Hematopoietic multipotent progenitor cell treated with erythropoietin and hydrocortisone succinate and interleukin-3 and kit ligand, for 6 days (in vitro differentiated cells): ENCODE data around the gene MXRA5.
A peak's percentile ranks its signal among the peaks of the same experiment; 100 is the strongest.
"Not testable (repeated sequence)": the region's sequence is repeated elsewhere in the genome, so short reads cannot be mapped to it uniquely, and the experiment has no call there.

Experiments used
- DNase-seq: peaks from one replicate; pipeline ENCODE4 v3.0.0-alpha.2; 2015

Gene MXRA5

GRCh38 chrX:3320471-3321046 lies 25.9 kb downstream of the MXRA5 start:
- no peak for DNase-seq

GRCh38 chrX:3317191-3317718 lies 29.2 kb downstream of the MXRA5 start:
- DNase-seq: no peak

- DNase-seq: no peak
Observed at GRCh38 chrX:3312109-3312508, 34.3 kb downstream of the MXRA5 start.

GRCh38 chrX:3307881-3308280 lies 38.6 kb downstream of the MXRA5 start:
- DNase-seq: no peak

GRCh38 chrX:3299636-3300035 lies 46.8 kb downstream of the MXRA5 start:
- no peak for DNase-seq

- DNase-seq: peak; percentile 4
Observed at GRCh38 chrX:3295731-3296130, 50.7 kb downstream of the MXRA5 start.

- DNase-seq: no peak
Observed at GRCh38 chrX:3293251-3293650, 53.2 kb downstream of the MXRA5 start.

- no peak for DNase-seq
Observed at GRCh38 chrX:3290561-3290960, 55.9 kb downstream of the MXRA5 start.

- no peak for DNase-seq
Observed at GRCh38 chrX:3286196-3286945, 60.1 kb downstream of the MXRA5 start.

- no peak for DNase-seq
Observed at GRCh38 chrX:3280706-3281105, 65.7 kb downstream of the MXRA5 start.

GRCh38 chrX:3273668-3274067 lies 72.8 kb downstream of the MXRA5 start:
- not testable (repeated sequence) for DNase-seq

- DNase-seq: no peak
Observed at GRCh38 chrX:3271834-3272186, 74.6 kb downstream of the MXRA5 start.

- no peak for DNase-seq
Observed at GRCh38 chrX:3271183-3271833, 75.1 kb downstream of the MXRA5 start.

GRCh38 chrX:3268829-3269228 lies 77.6 kb downstream of the MXRA5 start:
- no peak for DNase-seq

GRCh38 chrX:3263681-3264126 lies 82.7 kb downstream of the MXRA5 start:
- DNase-seq: no peak

GRCh38 chrX:3262901-3263300 lies 83.6 kb downstream of the MXRA5 start:
- DNase-seq: no peak
